ENCODE results near the gene TTC23. TPM values are rescaled to one million over a fixed set of nuclear protein-coding genes. Genes with fewer than 3 reads are reported as not detected.
"Not testable (repeated sequence)": the region's sequence is repeated elsewhere in the genome, so short reads cannot be mapped to it uniquely, and the experiment has no call there.

The TTC23 gene
- total RNA-seq, 2 donors from 2014 or later = 16.0 to 18.6 TPM

GRCh38 chr15:99211926-99212325, 37.5 kb downstream of the TTC23 start:
- intact Hi-C loops (cut with DNase I, micrococcal nuclease) = loop anchor here in 1 of 2 donors (5.0 kb wide), 1 partner anchor 110 kb away; no protein-coding TSS in a partner anchor
- ATAC-seq = no peak

GRCh38 chr15:99210334-99210733, 39.0 kb downstream of the TTC23 start:
- intact Hi-C loops (cut with DNase I, micrococcal nuclease) = loop anchor here in 1 of 2 donors (5.0 kb wide), 1 partner anchor 108 kb away; no protein-coding TSS in a partner anchor
- ATAC-seq (no peak), DNase-seq (peak in 1 of 2 donors; percentile 28)

More at GRCh38 chr15:99211926-99212325, 37.5 kb downstream of the TTC23 start:
- no peak for DNase-seq

GRCh38 chr15:99209326-99209725, 40.1 kb downstream of the TTC23 start:
- DNase-seq (no peak), ATAC-seq (no peak)
- intact Hi-C loops (cut with DNase I, micrococcal nuclease) = loop anchor here in 1 of 2 donors (5.0 kb wide), 1 partner anchor 102 kb away; the partner anchor contains the start of gene SYNM

- intact Hi-C loops (cut with DNase I, micrococcal nuclease) = loop anchor here in 1 of 2 donors (5.0 kb wide), 1 partner anchor 100 kb away; the partner anchor contains the start of gene SYNM
- ATAC-seq (no peak), DNase-seq (no peak)
Observed at GRCh38 chr15:99207672-99208071, 41.7 kb downstream of the TTC23 start.

GRCh38 chr15:99202176-99202552, 47.2 kb downstream of the TTC23 start:
- intact Hi-C loops (cut with DNase I, micrococcal nuclease) = no loop called here
- DNase-seq = no peak
- ATAC-seq = peak; percentile 69

GRCh38 chr15:99201408-99202175, 47.8 kb downstream of the TTC23 start:
- ATAC-seq (no peak), DNase-seq (no peak)
- intact Hi-C loops (cut with DNase I, micrococcal nuclease) = no loop called here

- intact Hi-C loops (cut with DNase I, micrococcal nuclease) = no loop called here
- ATAC-seq = no peak
- no peak for DNase-seq
Observed at GRCh38 chr15:99197856-99198255, 51.5 kb downstream of the TTC23 start.

- intact Hi-C loops (cut with DNase I, micrococcal nuclease); ATAC-seq; DNase-seq: not testable (repeated sequence)
Observed at GRCh38 chr15:99192181-99192580, 57.2 kb downstream of the TTC23 start.

- DNase-seq = no peak
- intact Hi-C loops (cut with DNase I, micrococcal nuclease) = no loop called here
- no peak for ATAC-seq
Observed at GRCh38 chr15:99187936-99188335, 61.4 kb downstream of the TTC23 start.

GRCh38 chr15:99185414-99186130, 63.8 kb downstream of the TTC23 start:
- DNase-seq = no peak
- intact Hi-C loops (cut with DNase I, micrococcal nuclease) = no loop called here
- ATAC-seq = no peak

GRCh38 chr15:99182791-99183190, 66.6 kb downstream of the TTC23 start:
- intact Hi-C loops (cut with DNase I, micrococcal nuclease) = no loop called here
- DNase-seq (no peak), ATAC-seq (no peak)

- ATAC-seq = no peak
- intact Hi-C loops (cut with DNase I, micrococcal nuclease) = no loop called here
Observed at GRCh38 chr15:99181545-99181971, 67.8 kb downstream of the TTC23 start.

GRCh38 chr15:99180964-99181306, 68.4 kb downstream of the TTC23 start:
- intact Hi-C loops (cut with DNase I, micrococcal nuclease) = no loop called here
- no peak for DNase-seq
- no peak for ATAC-seq

More at GRCh38 chr15:99181545-99181971, 67.8 kb downstream of the TTC23 start:
- DNase-seq = no peak

- no peak for DNase-seq
- intact Hi-C loops (cut with DNase I, micrococcal nuclease) = no loop called here
- no peak for ATAC-seq
Observed at GRCh38 chr15:99180086-99180963, 69.1 kb downstream of the TTC23 start.

- intact Hi-C loops (cut with DNase I, micrococcal nuclease) = no loop called here
- DNase-seq (no peak), ATAC-seq (no peak)
Observed at GRCh38 chr15:99177679-99178078, 71.7 kb downstream of the TTC23 start.

- intact Hi-C loops (cut with DNase I, micrococcal nuclease) = no loop called here
- no peak for ATAC-seq
- no peak for DNase-seq
Observed at GRCh38 chr15:99176757-99177156, 72.6 kb downstream of the TTC23 start.

- intact Hi-C loops (cut with DNase I, micrococcal nuclease) = no loop called here
- ATAC-seq (no peak), DNase-seq (no peak)
Observed at GRCh38 chr15:99174567-99175395, 74.6 kb downstream of the TTC23 start.

GRCh38 chr15:99172989-99173388, 76.4 kb downstream of the TTC23 start:
- ATAC-seq = no peak
- no peak for DNase-seq
- intact Hi-C loops (cut with DNase I, micrococcal nuclease) = no loop called here

All from left colon (tissue), 2 donors.